CD4-positive, CD25-positive, alpha-beta regulatory T cell (primary cell): Measurements from ENCODE around the gene RGS9. TPM values are rescaled to one million over a fixed set of nuclear protein-coding genes. Genes with fewer than 3 reads are reported as not detected.
"Not testable (repeated sequence)": the region's sequence is repeated elsewhere in the genome, so short reads cannot be mapped to it uniquely, and the experiment has no call there.

Experiments
- ATAC-seq, 2 donors: fragments of 150-1000 bp; cut with Tn5 transposase; one replicate each; pipeline ENCODE4 v1.10.0; 2021; ENCODE audit warnings: low read depth in 2 of 2, moderate number of reproducible peaks in 2 of 2, moderate library complexity in 1 of 2
- DNase-seq, 3 donors: peaks; one replicate each; pipeline versions ENCODE4 v3.0.0 to v3.0.0-alpha.2; 2012 to 2022; ENCODE audit warnings: mixed read lengths in 1 of 3
- H3K27ac ChIP-seq: one replicate; pipeline ENCODE4 v1.7.0; 2013; ENCODE audit warnings: mild to moderate bottlenecking, low read length; ENCODE audit not compliant: insufficient read depth, poor library complexity, severe bottlenecking
- H3K27me3 ChIP-seq: one replicate; pipeline ENCODE4 v1.7.0; 2013; ENCODE audit warnings: low read length; ENCODE audit not compliant: control insufficient read depth, insufficient read depth
- H3K36me3 ChIP-seq: one replicate; pipeline ENCODE4 v1.7.0; 2013; ENCODE audit warnings: mild to moderate bottlenecking, low read length, moderate library complexity; ENCODE audit not compliant: control insufficient read depth, insufficient read depth
- H3K4me1 ChIP-seq: 2 replicates; pipeline ENCODE4 v1.7.0; 2013; ENCODE audit warnings: mild to moderate bottlenecking, low read length; ENCODE audit not compliant: insufficient read depth, control insufficient read depth, poor library complexity, severe bottlenecking
- H3K4me3 ChIP-seq: one replicate; pipeline ENCODE4 v1.7.0; 2013; ENCODE audit warnings: low read depth, mild to moderate bottlenecking, low read length, moderate library complexity
- H3K9me3 ChIP-seq, 2 experiments: 1 replicate in 1 of 2; 2 replicates in 1 of 2; pipeline ENCODE4 v1.7.0; 2013; ENCODE audit warnings: low read length in 2 of 2, mild to moderate bottlenecking in 1 of 2, moderate library complexity in 1 of 2; ENCODE audit not compliant: control insufficient read depth in 2 of 2
- H3K27ac Mint-ChIP-seq, 3 donors: one replicate each; pipeline ENCODE4 v1.8.0; 2020 to 2022; ENCODE audit warnings: mild to moderate bottlenecking in 3 of 3, mixed read lengths in 3 of 3, moderate library complexity in 2 of 3
- H3K27me3 Mint-ChIP-seq: one replicate; pipeline ENCODE4 v1.8.0; 2022; ENCODE audit warnings: mild to moderate bottlenecking, mixed read lengths
- H3K36me3 Mint-ChIP-seq: one replicate; pipeline ENCODE4 v1.8.0; 2020; ENCODE audit warnings: mixed read lengths
- H3K4me1 Mint-ChIP-seq, 4 donors: one replicate each; pipeline ENCODE4 v1.8.0; 2020 to 2022; ENCODE audit warnings: mixed read lengths in 4 of 4, mild to moderate bottlenecking in 1 of 4
- H3K4me3 Mint-ChIP-seq, 4 donors: one replicate each; pipeline ENCODE4 v1.8.0; 2020 to 2022; ENCODE audit warnings: mild to moderate bottlenecking in 4 of 4, mixed read lengths in 4 of 4, moderate library complexity in 3 of 4
- H3K9me3 Mint-ChIP-seq, 7 donors: one replicate each; pipeline ENCODE4 v1.8.0; 2020 to 2022; ENCODE audit warnings: mixed read lengths in 7 of 7, mild to moderate bottlenecking in 3 of 7, moderate library complexity in 2 of 7
- polyA plus RNA-seq, 4 donors: library from polyadenylated mRNA; unstranded; fragments of 300-500 nt; fragmentation: Illumina TruSeq; gene quantifications; one replicate each; pipeline ENCODE4 v1.2.3, GENCODE V29; 2021
- total RNA-seq: library from RNA; stranded (reverse); gene quantifications from one replicate; pipeline ENCODE4 v1.2.3, GENCODE V29; 2022

RGS9 gene
- total and polyA plus RNA-seq, 5 donors from 2014 or later, result 0.19 to 1.7 (median 0.60) TPM

DNA sequence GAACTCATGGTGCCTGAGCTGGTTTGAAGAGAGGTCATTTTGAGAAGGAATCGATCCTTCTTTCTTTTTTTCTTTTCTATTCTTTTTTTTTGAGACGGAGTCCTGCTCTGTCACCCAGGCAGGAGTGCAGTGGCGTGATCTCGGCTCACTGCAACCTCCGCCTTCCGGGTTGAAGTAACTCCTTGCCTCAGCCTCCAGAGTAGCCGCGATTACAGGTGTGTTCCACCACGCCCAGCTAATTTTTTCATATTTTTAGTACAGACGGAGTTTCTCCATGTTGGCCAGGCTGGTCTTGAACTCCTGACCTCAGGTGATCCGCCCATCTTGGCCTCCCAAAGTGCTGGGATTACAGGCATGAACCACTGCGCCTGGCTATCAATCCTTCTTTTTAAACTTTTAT lies 43.1 kb downstream of the RGS9 start:
- peak overlapping the region; percentile 28 for H3K27ac ChIP-seq
- H3K27ac Mint-ChIP-seq, result peak overlapping the region; percentile 78 to 85 (median 85)
- not testable (repeated sequence) for ATAC-seq, H3K36me3 ChIP-seq, H3K9me3 Mint-ChIP-seq, H3K27me3 ChIP-seq, H3K9me3 ChIP-seq, H3K36me3 Mint-ChIP-seq, H3K27me3 Mint-ChIP-seq, DNase-seq
- H3K4me3 ChIP-seq, result peak overlapping the region; percentile 44
- H3K4me1 ChIP-seq, result peaks cover 34% of the 10 kb centered on the region
- peaks cover 14 to 56% (median 38%) of the 10 kb centered on the region in 4 donors for H3K4me1 Mint-ChIP-seq
- H3K4me3 Mint-ChIP-seq, result peak overlapping the region; percentile 49 to 54 (median 54)

DNA sequence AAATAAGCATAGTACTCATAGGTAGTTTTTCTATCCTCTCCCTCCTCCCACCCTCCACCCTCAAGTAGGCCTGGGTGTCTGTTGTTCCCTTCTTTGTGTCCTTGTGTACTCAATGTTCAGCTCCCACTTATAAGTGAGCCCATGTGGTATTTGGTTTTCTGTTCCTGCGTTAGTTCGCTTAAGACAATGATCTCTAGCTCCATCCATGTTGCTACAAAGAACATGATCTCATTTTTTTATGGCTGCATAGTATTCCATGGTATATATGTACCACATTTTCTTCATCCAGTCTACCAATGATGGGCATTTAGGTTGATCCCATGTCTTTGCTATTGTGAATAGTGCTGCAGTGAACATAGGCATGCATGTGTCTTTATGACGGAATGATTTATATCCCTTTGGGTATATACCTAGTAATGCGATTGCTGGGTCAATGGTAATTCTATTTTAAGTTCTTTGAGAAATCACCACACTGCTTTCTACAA lies 43.6 kb downstream of the RGS9 start:
- not testable (repeated sequence) for ATAC-seq, H3K4me3 ChIP-seq, H3K27me3 ChIP-seq, H3K9me3 Mint-ChIP-seq, H3K9me3 ChIP-seq, H3K36me3 ChIP-seq, H3K36me3 Mint-ChIP-seq, H3K27ac ChIP-seq, H3K27me3 Mint-ChIP-seq
- Mint-ChIP-seq H3K4me3 (peak overlapping the region; percentile 45 to 54 (median 53)), H3K4me1 (peaks cover 14 to 56% (median 38%) of the 10 kb centered on the region in 4 donors), H3K27ac (peak overlapping the region; percentile 78 to 85 (median 85))
- peaks cover 34% of the 10 kb centered on the region for H3K4me1 ChIP-seq
- peak in 1 of 3 donors; percentile 16 for DNase-seq

DNA sequence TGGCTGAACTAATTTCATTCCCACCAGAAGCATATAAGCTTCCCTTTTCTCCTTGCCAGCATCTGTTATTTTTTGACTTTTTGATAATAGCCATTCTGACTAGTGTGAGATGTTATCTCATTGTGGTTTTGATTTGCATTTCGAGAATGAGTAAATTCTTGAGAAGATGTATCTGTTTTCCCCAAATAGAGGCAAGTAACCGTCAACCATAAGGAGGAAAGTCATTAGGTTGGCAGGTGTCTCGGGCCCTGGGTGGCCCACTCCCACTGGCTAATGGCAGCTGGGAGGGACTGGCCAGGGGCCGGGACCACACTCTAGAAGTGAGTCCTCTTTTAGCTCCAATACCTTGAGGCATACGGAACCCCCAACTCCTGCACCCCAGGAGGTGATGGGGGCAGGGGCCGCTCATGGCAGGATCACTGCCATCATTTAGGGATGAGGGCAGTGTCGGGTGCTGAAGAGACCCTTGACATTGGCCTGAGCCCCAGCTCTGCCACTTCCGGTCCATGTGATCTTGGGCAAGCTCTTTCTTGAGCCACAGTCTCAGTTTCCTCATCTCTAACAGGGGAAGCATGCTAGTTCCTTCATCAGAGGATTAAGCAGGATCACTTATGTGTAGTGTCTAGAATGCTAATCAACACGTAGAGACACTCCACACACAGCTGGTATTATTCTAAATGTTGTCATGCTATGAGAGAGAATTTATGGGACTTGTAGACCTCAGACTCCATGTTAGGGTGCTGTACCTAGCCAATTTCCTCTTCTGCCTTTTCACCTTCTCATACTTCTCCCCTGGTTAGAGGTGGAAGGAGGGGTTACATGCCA lies 44.3 kb downstream of the RGS9 start:
- Mint-ChIP-seq H3K9me3 (no peaks in the 10 kb centered on the region), H3K36me3 (peaks cover 10% of the 10 kb centered on the region), H3K4me1 (peaks cover 14 to 56% (median 38%) of the 10 kb centered on the region in 4 donors), H3K4me3 (peak overlapping the region; percentile 17 to 54 (median 48)), H3K27ac (peak overlapping the region; percentile 51 to 85 (median 79)), H3K27me3 (no peaks in the 10 kb centered on the region)
- Histone ChIP-seq H3K9me3 (no peaks in the 10 kb centered on the region), H3K27ac (no peak overlapping the region), H3K4me1 (peaks cover 34% of the 10 kb centered on the region), H3K36me3 (no peaks in the 10 kb centered on the region), H3K4me3 (peak overlapping the region; percentile 54), H3K27me3 (no peaks in the 10 kb centered on the region)
- peak; percentile 42 to 65 for ATAC-seq
- DNase-seq, result peak in 2 of 3 donors; percentile 24 to 81

DNA sequence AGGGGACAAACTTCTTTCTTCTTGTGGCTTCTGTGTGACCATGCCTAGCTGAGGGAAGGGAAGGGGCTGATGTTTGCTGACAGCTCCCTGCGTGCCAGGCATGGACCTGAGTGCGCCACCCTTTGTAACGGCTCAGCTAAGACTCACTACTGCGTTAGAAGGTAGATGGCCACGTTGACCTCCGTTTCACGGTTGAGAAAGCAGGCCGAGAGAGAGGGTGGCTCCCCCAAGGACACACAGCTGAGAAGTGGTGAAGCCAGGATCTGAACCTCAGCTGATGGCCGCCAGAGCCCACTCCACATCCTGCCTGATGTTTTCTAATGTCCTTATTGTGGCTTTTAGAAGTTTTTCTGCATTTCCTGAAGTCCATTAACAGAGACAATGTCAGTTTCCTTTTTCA lies 45.1 kb downstream of the RGS9 start:
- H3K27me3 ChIP-seq, result no peaks in the 10 kb centered on the region
- Mint-ChIP-seq H3K36me3 (peaks cover 6% of the 10 kb centered on the region), H3K4me1 (peaks cover 14 to 55% (median 40%) of the 10 kb centered on the region in 4 donors), H3K9me3 (no peaks in the 10 kb centered on the region), H3K4me3 (peak overlapping the region in 2 of 4 donors; percentile 18 to 33), H3K27me3 (no peaks in the 10 kb centered on the region), H3K27ac (peak overlapping the region; percentile 55 to 79 (median 64))
- no peaks in the 10 kb centered on the region for H3K36me3 ChIP-seq
- no peaks in the 10 kb centered on the region for H3K9me3 ChIP-seq
- peak overlapping the region; percentile 51 for H3K4me3 ChIP-seq
- no peak for ATAC-seq
- peaks cover 34% of the 10 kb centered on the region for H3K4me1 ChIP-seq
- no peak overlapping the region for H3K27ac ChIP-seq
- peak in 1 of 3 donors; percentile 29 for DNase-seq

DNA sequence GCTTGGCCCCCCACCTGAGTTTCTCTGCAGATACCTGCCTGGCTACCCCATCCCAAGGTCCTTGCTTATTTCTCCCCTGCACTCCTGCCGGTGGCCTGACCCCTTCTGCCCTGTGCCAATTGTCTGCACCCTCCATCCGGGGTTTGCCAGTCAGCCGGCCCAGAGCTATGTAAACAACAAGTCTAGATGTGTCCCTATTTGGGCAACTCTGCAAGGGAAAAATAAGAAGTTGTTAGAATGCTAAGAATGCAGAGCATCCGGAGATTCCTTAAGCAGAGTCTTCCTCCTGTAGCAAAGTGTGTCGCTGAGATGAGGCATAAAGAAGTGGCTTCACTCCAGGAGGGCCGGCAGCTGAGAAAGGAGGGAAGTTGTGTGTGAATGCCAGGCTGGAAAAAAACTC lies 46.6 kb downstream of the RGS9 start:
- Mint-ChIP-seq H3K4me3 (no peak overlapping the region), H3K36me3 (no peaks in the 10 kb centered on the region), H3K27ac (peak overlapping the region in 1 of 3 donors; percentile 97), H3K9me3 (no peaks in the 10 kb centered on the region), H3K4me1 (peaks cover 14 to 54% (median 38%) of the 10 kb centered on the region in 4 donors), H3K27me3 (no peaks in the 10 kb centered on the region)
- Histone ChIP-seq H3K27ac (no peak overlapping the region), H3K27me3 (no peaks in the 10 kb centered on the region), H3K9me3 (no peaks in the 10 kb centered on the region), H3K4me3 (no peak overlapping the region), H3K36me3 (no peaks in the 10 kb centered on the region), H3K4me1 (peaks cover 34% of the 10 kb centered on the region)
- DNase-seq (no peak), ATAC-seq (no peak)

DNA sequence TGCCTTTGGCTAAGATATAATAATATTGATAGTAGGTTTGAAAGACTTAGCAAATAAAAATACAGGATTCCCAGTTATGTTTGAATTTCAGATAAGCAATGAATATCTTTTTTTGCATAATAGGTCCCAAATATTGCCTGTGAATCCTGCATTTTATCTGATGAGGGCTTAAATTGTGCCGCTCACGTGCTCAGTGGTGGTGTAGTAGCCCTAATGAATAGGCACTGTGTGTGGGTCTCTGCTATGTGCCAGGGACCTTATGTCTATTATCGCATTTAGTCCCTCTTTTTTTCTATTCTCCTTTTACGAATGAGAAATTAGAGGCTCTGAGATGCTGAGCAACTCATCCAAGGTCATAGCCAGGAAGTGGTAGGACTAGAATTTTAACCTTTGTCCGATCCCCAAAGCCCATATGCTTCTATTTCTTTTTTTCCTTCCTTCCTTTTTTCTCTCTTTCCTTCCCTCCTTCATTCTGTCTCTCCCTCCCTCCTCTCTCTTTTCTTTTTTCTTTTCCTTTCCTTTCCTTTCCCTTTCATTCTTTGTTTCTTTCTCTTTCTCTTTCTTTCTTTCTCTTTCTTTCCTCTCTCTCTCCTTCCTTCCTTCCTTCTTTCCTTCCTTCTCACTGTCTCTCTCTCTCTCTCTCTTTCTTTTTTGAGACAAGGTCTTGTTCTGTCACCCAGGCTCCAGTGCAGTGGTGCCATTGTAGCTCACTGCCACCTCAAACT lies 47.2 kb downstream of the RGS9 start:
- Mint-ChIP-seq H3K4me3 (no peak overlapping the region), H3K4me1 (peaks cover 14 to 47% (median 34%) of the 10 kb centered on the region in 4 donors), H3K27ac (no peak overlapping the region), H3K27me3 (no peaks in the 10 kb centered on the region), H3K36me3 (no peaks in the 10 kb centered on the region), H3K9me3 (no peaks in the 10 kb centered on the region)
- no peaks in the 10 kb centered on the region for H3K36me3 ChIP-seq
- H3K4me1 ChIP-seq, result peaks cover 28% of the 10 kb centered on the region
- no peak overlapping the region for H3K27ac ChIP-seq
- no peaks in the 10 kb centered on the region for H3K9me3 ChIP-seq
- no peak for DNase-seq
- ATAC-seq, result no peak
- no peak overlapping the region for H3K4me3 ChIP-seq
- no peaks in the 10 kb centered on the region for H3K27me3 ChIP-seq

DNA sequence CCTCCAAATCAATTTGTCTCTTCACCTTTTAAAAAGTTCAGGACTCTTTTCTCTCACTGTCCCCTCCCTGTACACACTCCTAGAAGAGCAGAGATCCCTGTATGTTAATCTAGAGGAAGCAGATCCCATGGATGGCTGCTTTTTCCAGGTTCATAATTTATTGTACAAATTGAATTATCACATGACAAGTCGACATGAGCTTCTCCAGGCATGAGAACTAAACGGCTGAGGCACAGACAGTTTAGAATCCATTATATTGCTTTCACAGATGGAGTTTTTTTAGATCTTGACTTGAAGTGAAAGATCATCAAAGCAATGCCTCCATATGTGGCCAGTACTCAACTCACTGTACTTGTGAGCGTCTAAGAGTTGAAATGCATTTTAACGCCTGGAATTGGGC lies 47.9 kb downstream of the RGS9 start:
- Mint-ChIP-seq H3K27me3 (no peaks in the 10 kb centered on the region), H3K27ac (no peak overlapping the region)
- peaks cover 22% of the 10 kb centered on the region for H3K4me1 ChIP-seq

More for the DNA sequence above, 47.9 kb downstream of the RGS9 start:
- H3K36me3 ChIP-seq, result no peaks in the 10 kb centered on the region
- Mint-ChIP-seq H3K9me3 (no peaks in the 10 kb centered on the region), H3K36me3 (no peaks in the 10 kb centered on the region), H3K4me3 (no peak overlapping the region), H3K4me1 (peaks cover 14 to 41% (median 30%) of the 10 kb centered on the region in 4 donors)
- H3K27me3 ChIP-seq, result no peaks in the 10 kb centered on the region
- no peak overlapping the region for H3K27ac ChIP-seq
- no peaks in the 10 kb centered on the region for H3K9me3 ChIP-seq
- H3K4me3 ChIP-seq, result no peak overlapping the region
- DNase-seq, result no peak
- ATAC-seq, result no peak
